Astrocyte (in vitro differentiated cells and primary cell): Measurements from ENCODE around the gene CKAP5. TPM values are rescaled to one million over a fixed set of nuclear protein-coding genes. Genes with fewer than 3 reads are reported as not detected.

Source experiments
- DNase-seq: peaks from one replicate; pipeline ENCODE4 v3.0.0-alpha.2; 2010; ENCODE audit warnings: low read depth
- FAIRE-seq: peaks from 2 replicates; lab custom pipeline; 2011; peaks lifted over from hg19 to GRCh38; lab: Jason Lieb, UNC
- H2AFZ ChIP-seq: 2 replicates; pipeline ENCODE4 v1.6.0; 2012; ENCODE audit warnings: low read depth, low read length, inconsistent platforms
- H3K27ac ChIP-seq: 2 replicates; pipeline ENCODE4 v1.5.1; 2011; ENCODE audit warnings: low read depth, low read length, inconsistent platforms
- H3K27me3 ChIP-seq: 2 replicates; pipeline ENCODE4 v1.6.0; 2011; ENCODE audit warnings: low read length, inconsistent platforms; ENCODE audit not compliant: insufficient read depth
- H3K36me3 ChIP-seq: 2 replicates; pipeline ENCODE4 v1.5.1; 2011; ENCODE audit warnings: low read length, inconsistent platforms; ENCODE audit not compliant: insufficient read depth
- H3K4me1 ChIP-seq: 2 replicates; pipeline ENCODE4 v1.5.1; 2011; ENCODE audit warnings: low read length, inconsistent platforms; ENCODE audit not compliant: insufficient read depth
- H3K4me2 ChIP-seq: 2 replicates; pipeline ENCODE4 v1.6.0; 2012; ENCODE audit warnings: low read length, inconsistent platforms
- H3K4me3 ChIP-seq: 2 replicates; pipeline ENCODE4 v1.5.1; 2011; ENCODE audit warnings: low read depth, mild to moderate bottlenecking, low read length, inconsistent platforms; ENCODE audit not compliant: insufficient read depth
- H3K79me2 ChIP-seq: 2 replicates; pipeline ENCODE4 v1.6.0; 2012; ENCODE audit warnings: mild to moderate bottlenecking, low read length, inconsistent platforms; ENCODE audit not compliant: insufficient read depth
- H3K9ac ChIP-seq: 2 replicates; pipeline ENCODE4 v1.6.0; 2012; ENCODE audit warnings: mild to moderate bottlenecking, low read length, inconsistent platforms
- H3K9me3 ChIP-seq: 2 replicates; pipeline ENCODE4 v1.5.1; 2012; ENCODE audit warnings: low read depth, mild to moderate bottlenecking, low read length, inconsistent platforms; ENCODE audit not compliant: insufficient read depth
- H4K20me1 ChIP-seq: 2 replicates; pipeline ENCODE4 v1.6.0; 2012; ENCODE audit warnings: low read length, inconsistent platforms; ENCODE audit not compliant: insufficient read depth
- H3K27ac Mint-ChIP-seq: one replicate; pipeline ENCODE4 v1.8.0; 2021; ENCODE audit warnings: mild to moderate bottlenecking, mixed read lengths; ENCODE audit not compliant: unreplicated experiment
- H3K27me3 Mint-ChIP-seq: one replicate; pipeline ENCODE4 v1.8.0; 2021; ENCODE audit warnings: low read depth, mixed read lengths; ENCODE audit not compliant: unreplicated experiment
- H3K36me3 Mint-ChIP-seq: one replicate; pipeline ENCODE4 v1.8.0; 2021; ENCODE audit warnings: low read depth, mixed read lengths; ENCODE audit not compliant: unreplicated experiment
- H3K4me1 Mint-ChIP-seq: one replicate; pipeline ENCODE4 v1.8.0; 2021; ENCODE audit warnings: low read depth, mixed read lengths; ENCODE audit not compliant: unreplicated experiment
- H3K4me3 Mint-ChIP-seq: one replicate; pipeline ENCODE4 v1.8.0; 2021; ENCODE audit warnings: mild to moderate bottlenecking, moderate library complexity, mixed read lengths; ENCODE audit not compliant: unreplicated experiment
- H3K9me3 Mint-ChIP-seq: one replicate; pipeline ENCODE4 v1.8.0; 2021; ENCODE audit warnings: mild to moderate bottlenecking, mixed read lengths; ENCODE audit not compliant: unreplicated experiment
- CTCF ChIP-seq: IDR thresholded peaks from 2 replicates; pipeline ENCODE4 v1.5.1; 2011; ENCODE audit warnings: low read depth, mild to moderate bottlenecking, inconsistent platforms, low read length, moderate library complexity; ENCODE audit not compliant: insufficient read depth
- EZH2 ChIP-seq: IDR thresholded peaks from 2 replicates; pipeline ENCODE4 v1.6.1; 2012; ENCODE audit warnings: mild to moderate bottlenecking, low read length, inconsistent platforms; ENCODE audit not compliant: insufficient read depth
- total RNA-seq: library from RNA; stranded (reverse); gene quantifications from 2 replicates; pipeline ENCODE4 v1.2.1, GENCODE V29; 2021

CKAP5 gene
- total RNA-seq, 1 donor from 2014 or later, result 99.9 TPM

GRCh38 chr11:46879056-46879585 lies 33.0 kb upstream of the CKAP5 start:
- Mint-ChIP-seq H3K4me3 (no peak overlapping the region), H3K27me3 (no peaks in the 10 kb centered on the region), H3K9me3 (no peaks in the 10 kb centered on the region), H3K4me1 (no peaks in the 10 kb centered on the region), H3K27ac (no peak overlapping the region), H3K36me3 (peaks cover 31% of the 10 kb centered on the region)
- Histone ChIP-seq H3K27ac (no peak overlapping the region), H3K4me1 (no peaks in the 10 kb centered on the region), H3K9me3 (no peaks in the 10 kb centered on the region), H3K79me2 (no peaks in the 10 kb centered on the region), H3K27me3 (no peaks in the 10 kb centered on the region), H3K4me3 (no peak overlapping the region), H4K20me1 (no peaks in the 10 kb centered on the region), H2AFZ (no peak overlapping the region), H3K9ac (no peak overlapping the region), H3K36me3 (peaks cover 8% of the 10 kb centered on the region), H3K4me2 (no peak overlapping the region)
- DNase-seq, result no peak
- TF ChIP-seq EZH2 (no peak), CTCF (no peak)
- no peak for FAIRE-seq

- Histone ChIP-seq H3K27me3 (no peaks in the 10 kb centered on the region), H4K20me1 (no peaks in the 10 kb centered on the region), H3K4me2 (no peak overlapping the region), H3K4me1 (no peaks in the 10 kb centered on the region), H3K4me3 (no peak overlapping the region), H3K27ac (no peak overlapping the region), H3K9ac (no peak overlapping the region), H3K36me3 (peaks cover 11% of the 10 kb centered on the region), H2AFZ (no peak overlapping the region), H3K79me2 (no peaks in the 10 kb centered on the region), H3K9me3 (no peaks in the 10 kb centered on the region)
- Mint-ChIP-seq H3K27me3 (no peaks in the 10 kb centered on the region), H3K4me1 (no peaks in the 10 kb centered on the region), H3K9me3 (no peaks in the 10 kb centered on the region), H3K36me3 (peaks cover 29% of the 10 kb centered on the region), H3K27ac (no peak overlapping the region), H3K4me3 (no peak overlapping the region)
- TF ChIP-seq CTCF (no peak), EZH2 (no peak)
- no peak for DNase-seq
- FAIRE-seq, result no peak
Measured at GRCh38 chr11:46877580-46877979, 31.5 kb upstream of the CKAP5 start.

GRCh38 chr11:46876471-46876870 lies 30.4 kb upstream of the CKAP5 start:
- Mint-ChIP-seq H3K9me3 (no peaks in the 10 kb centered on the region), H3K4me3 (no peak overlapping the region), H3K27me3 (no peaks in the 10 kb centered on the region), H3K27ac (no peak overlapping the region), H3K36me3 (peaks cover 28% of the 10 kb centered on the region), H3K4me1 (no peaks in the 10 kb centered on the region)
- H3K9ac ChIP-seq, result no peak overlapping the region
- H3K27ac ChIP-seq, result no peak overlapping the region
- no peaks in the 10 kb centered on the region for H3K4me1 ChIP-seq
- no peak for TF ChIP-seq CTCF
- TF ChIP-seq EZH2, result no peak
- H3K79me2 ChIP-seq, result no peaks in the 10 kb centered on the region
- H3K4me2 ChIP-seq, result no peak overlapping the region
- no peak for FAIRE-seq
- no peak overlapping the region for H2AFZ ChIP-seq
- no peaks in the 10 kb centered on the region for H3K27me3 ChIP-seq
- H3K9me3 ChIP-seq, result no peaks in the 10 kb centered on the region
- no peaks in the 10 kb centered on the region for H4K20me1 ChIP-seq
- peaks cover 11% of the 10 kb centered on the region for H3K36me3 ChIP-seq
- H3K4me3 ChIP-seq, result no peak overlapping the region
- DNase-seq, result no peak
